HG02623 (cell line): ENCODE results near the gene ZNF20.
"Not testable (repeated sequence)": the region's sequence is repeated elsewhere in the genome, so short reads cannot be mapped to it uniquely, and the experiment has no call there.

Source experiments
- ATAC-seq: cut with Tn5 transposase; IDR thresholded peaks from one replicate; pipeline ENCODE4 v1.9.1; 2021; ENCODE audit warnings: moderate library complexity; ENCODE audit not compliant: unreplicated experiment

The ZNF20 gene

DNA sequence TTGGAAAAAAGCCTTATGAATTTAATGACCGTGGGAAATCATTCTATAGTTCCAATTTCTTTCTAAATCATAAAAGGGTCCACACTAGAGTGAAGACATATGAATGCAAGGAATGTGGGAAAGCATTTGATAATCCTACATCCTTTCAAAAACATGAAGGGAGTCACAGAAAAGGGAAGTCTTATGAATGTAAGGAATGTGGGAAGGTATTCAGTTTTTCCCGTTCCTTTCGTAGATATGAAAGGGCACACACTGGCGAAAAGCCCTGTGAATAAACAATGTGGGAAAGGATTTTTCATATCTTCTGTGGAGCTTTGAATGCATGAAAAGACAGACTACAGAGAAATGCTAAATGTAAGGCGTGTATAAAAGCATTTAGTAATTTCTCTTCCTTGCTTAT is 27.0 kb downstream of the ZNF20 start:
- ATAC-seq = no peak

DNA sequence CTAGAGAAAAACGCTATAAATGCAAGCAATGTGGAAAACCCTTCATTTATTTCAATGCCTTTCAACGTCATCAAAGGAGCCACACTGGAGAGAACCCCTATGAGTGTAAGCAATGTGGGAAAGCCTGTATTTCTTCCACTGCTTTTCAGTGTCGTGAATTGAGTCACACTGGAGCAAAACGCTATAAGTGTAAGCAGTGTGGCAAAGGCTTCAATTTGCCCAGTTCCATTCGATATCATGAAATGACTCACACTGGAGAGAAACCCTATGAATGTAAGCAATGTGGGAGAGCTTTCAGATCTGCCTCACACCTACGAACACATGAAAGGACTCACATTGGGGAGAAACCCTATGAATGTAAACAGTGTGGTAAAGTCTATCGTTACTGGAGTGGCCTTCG is 27.4 kb downstream of the ZNF20 start:
- ATAC-seq = no peak

DNA sequence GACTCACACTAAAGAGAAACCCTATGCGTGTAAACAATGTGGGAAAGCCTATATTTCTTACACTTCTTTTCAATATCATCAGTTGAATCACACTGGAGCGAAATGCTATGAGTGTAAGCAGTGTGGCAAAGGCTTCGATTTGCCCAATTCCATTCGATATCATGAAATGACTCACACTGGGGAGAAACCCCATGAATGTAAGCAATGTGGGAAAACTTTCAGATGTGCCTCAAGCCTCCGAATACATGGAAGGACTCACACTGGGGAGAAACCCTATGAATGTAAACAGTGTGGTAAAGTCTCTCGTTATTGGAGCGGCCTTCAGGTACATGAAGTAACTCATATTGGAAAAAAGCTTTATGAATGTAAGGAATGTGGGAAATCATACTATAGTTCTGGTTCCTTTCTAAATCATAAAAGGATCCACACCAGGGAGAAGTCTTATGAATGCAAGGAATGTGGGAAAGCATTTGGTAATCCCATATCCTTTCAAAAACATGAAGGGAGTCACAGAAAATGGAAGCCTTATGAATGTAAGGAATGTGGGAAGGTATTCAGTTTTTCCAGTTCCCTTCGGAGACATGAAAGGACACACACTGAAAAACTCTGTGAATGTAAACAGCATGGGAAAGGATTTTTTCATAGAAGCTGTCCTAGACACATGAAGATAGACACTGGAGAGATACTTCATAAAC is 28.1 kb downstream of the ZNF20 start:
- ATAC-seq = no peak

DNA sequence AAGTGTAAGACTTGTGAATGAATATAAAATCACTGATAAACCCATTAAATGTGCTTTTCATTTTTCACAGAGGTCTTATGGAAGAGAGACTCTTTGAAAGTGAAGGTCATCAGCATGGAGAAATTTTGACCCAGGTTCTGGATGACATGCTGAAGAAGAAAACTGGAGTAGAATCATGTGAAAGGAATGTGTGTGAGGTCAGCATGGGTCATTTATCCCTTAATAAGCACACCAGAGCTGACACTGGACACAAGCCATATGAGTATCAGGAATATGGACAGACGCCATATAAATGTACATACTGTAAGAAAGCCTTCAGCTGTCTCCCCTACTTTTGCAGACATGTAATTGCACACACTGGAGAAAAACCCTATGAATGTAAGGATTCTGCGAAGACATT is 29.0 kb downstream of the ZNF20 start:
- no peak for ATAC-seq

DNA sequence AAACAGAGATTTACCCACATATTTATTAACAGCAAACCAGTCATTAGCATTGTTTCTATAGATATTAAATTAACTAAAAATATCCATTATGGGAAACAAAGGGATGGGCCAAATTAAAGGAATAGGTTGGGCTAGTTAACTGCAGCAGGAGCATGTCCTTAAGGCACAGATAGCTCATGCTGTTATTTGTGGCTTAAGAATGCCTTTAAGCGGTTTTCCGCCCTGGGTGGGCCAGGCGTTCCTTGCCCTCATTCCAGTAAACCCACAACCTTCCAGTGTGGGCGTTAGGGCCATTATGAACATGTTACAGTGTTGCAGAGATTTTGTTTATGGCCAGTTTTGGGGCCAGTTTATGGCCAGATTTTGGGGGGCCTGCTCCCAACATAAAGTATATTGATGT is 36.2 kb downstream of the ZNF20 start:
- not testable (repeated sequence) for ATAC-seq

DNA sequence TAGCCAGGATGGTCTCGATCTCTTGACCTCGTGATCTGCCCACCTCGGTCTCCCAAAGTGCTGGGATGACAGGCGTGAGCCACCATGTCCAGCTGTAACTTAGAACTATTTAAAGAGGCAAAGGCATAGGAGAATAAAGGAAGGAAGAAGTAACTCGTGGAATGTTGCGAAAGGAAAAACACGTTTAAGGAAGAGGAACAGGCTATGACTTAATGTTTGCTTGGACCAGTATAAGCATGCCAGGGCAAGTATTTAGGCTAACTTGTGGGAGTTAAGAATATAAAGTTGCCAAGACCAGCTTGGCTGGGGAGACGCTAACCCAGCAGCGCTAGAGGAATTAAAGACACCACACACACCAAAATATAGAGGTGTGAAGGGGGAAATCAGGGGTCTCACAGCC is 42.1 kb downstream of the ZNF20 start:
- ATAC-seq = no peak

DNA sequence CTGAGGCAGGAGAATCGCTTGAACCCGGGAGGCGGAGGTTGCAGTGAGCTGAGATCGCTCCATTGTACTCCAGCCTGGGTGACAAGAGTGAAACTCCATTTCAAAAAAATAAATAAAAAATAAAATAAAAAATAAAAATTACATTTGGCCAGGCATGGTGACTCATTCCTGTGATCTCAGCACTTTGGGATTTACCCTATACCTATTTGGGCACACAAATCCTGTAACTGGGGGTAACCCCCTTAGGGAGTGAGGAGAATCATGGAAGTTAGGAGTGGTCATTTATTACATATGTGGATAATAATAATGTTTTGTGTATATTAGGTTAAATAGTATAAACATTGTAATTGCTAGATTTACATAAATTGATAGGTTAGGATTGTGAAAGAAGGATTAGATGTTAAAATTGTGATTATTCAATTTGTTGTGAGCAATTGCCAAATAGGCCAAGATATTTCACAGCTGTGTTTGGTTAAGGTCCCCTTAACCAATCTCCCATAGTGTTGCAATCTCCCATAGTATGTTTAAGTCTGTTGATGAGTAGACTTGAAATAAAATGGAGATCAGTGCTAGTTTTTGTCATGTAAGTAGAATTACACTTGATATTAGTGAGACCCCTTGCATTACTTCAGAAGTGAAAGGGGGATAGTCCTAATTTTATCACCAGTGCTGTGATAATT is 44.9 kb downstream of the ZNF20 start:
- ATAC-seq = no peak

DNA sequence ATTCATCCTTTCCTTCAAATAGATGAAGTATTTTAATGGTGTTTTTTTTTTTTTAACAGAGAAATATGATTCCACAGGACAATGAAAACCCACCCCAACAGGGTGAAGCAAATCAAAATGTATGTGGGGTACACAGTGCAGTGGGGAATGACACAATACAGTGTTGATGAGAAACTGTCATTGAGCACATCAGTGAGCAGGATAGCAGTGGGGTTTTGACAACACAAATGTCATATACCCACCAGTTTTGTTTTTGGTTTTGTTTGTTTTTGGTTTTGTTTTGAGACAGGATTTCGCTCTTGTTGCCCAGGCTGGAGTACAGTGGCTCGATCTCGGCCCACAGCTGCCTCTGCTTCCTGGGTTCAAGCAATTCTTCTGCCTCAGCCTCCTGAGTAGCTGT is 46.4 kb downstream of the ZNF20 start:
- no peak for ATAC-seq

DNA sequence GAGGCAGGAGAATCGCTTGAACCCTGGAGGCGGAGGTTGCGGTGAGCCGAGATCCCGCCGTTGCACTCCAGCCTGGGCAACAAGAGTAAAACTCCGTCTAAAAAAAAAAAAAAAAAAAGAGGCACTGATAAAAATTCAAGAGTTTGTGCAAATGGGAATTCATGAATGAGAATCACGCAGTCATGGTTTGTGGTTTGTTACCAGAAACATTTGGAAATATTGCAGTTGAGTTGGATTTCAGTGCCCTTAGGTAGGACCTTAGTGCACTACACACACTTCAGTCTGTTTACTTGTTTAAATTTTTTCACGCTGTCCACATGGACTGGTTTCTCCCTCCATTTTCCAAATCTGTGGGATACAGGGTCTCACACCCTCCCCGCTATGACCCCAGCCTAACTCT is 47.2 kb downstream of the ZNF20 start:
- ATAC-seq = no peak

DNA sequence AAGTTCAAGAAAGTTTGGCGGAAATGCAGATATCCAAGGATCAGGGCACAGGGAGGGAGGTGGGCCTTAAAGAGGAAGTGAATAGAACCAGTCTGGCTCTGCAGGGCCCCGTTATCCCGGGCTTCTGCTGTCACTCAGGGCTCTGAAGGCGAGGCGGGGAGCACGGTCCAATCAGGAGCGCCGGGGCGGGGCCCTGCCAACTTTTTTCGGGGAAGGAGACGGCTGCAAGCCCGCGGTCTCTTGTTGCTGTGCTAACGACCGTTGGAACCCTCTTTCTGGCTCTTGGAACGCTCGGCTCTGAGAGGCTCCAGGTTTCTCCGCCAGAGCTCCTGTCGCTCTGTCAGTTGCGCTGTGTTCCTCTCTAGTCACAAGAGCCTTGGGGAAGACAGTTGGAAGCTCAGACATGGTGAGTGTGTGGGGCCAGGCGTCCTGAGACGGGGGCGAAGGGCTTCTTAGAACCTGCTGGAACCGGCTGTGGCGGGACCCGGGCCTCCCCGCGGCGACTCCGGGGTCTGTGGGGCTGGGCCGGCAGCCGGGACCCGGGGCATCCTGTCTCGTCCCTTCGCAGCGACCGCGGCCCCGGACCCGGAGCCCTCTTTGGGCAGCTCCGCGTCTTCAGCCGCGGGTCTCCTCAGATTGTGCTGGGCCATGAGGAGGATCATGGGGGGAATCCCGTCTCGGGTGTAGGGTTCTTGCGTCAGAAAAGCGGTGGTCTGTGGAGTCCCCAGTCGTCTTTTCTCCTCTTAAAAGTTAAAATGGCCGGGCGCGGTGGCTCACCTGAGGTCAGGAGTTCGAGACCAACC is 47.9 kb downstream of the ZNF20 start:
- no peak for ATAC-seq

DNA sequence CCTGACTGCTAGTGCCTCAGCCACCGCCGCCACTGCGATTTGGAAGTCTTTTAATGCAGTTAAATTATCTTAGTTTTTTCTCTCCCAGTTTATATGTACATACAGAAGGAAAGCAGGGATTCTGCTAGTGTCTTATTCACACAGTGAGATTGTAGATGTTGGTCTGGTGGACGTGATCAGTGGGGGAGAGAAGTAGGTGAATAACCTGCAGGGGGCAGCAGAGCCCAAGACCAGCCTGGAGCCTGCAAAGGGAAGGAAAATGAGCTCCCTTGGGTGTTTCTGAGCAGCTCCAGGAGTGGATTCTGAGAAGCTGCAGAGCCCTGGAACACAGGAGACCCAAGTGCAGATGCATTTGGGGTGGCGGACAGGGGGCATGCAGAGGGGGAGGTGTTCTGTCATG is 49.3 kb downstream of the ZNF20 start:
- no peak for ATAC-seq

DNA sequence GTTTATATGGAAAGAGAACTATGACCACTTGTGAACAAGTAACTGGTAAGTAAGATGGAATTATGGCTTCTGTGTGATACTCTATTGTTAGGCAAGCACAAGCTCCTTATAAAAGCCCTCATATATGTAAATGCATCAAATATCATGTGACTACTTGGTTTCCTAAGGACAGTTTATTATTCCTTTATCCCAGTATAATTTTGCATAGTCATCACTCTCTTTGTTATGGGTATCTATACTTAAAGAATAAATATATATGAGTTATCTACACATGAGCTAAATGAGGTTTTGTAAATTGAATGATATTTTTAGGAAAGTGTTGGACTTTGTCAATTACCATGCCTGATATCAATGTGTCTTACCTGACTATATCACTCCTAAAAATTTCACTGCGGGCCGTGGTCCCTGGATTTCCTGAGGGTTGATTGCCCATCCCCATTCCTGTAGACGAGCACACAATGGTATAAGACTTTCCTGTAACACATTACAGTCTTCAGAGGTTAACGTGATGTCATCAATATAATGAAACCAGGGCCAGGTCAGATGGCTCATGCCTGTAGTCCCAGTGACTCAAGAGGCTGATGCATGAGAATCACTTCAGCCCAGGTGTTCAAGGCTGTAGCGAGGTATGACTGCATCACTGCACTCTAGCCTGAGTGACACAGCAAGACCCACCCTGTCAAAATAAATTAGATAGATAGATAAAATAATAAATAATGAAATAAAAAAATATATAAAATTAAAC is 54.9 kb downstream of the ZNF20 start:
- ATAC-seq = no peak

DNA sequence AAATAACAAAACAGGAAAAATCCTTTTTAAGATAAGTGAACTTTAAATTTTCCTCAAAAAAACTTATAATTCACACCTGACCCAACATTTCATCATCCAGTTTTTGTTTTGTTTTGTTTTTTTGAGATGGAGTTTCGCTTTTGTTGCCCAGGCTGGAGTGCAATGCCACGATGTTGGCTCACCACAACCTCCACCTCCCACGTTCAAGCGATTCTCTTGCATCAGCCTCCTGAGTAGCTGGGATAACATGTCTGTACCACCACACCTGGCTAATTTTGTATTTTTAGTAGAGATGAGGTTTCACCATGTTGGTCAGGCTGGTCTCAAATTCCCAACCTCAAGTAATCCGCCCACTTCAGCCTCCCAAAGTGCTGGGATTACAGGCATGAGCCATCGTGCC is 56.8 kb downstream of the ZNF20 start:
- ATAC-seq = not testable (repeated sequence)
